ENCODE results near the gene MEIS2.

Gene MEIS2

GRCh38 chr15:36863570-36863969 is 236.8 kb downstream of the MEIS2 start:
- Mint-ChIP-seq H3K27ac (no peak overlapping the region), H3K27me3 (no peaks in the 10 kb centered on the region), H3K4me1 (no peaks in the 10 kb centered on the region), H3K9me3 (no peaks in the 10 kb centered on the region), H3K36me3 (no peaks in the 10 kb centered on the region), H3K4me3 (no peak overlapping the region)
- ATAC-seq, result no peak

- no peak overlapping the region for H3K4me3 Mint-ChIP-seq
- no peaks in the 10 kb centered on the region for H3K27me3 Mint-ChIP-seq
- no peaks in the 10 kb centered on the region for H3K9me3 Mint-ChIP-seq
- H3K4me1 Mint-ChIP-seq, result no peaks in the 10 kb centered on the region
- no peak for ATAC-seq
- no peak overlapping the region for H3K27ac Mint-ChIP-seq
- no peaks in the 10 kb centered on the region for H3K36me3 Mint-ChIP-seq
These were observed 239.6 kb downstream of the MEIS2 start for GRCh38 chr15:36860792-36861191.

DNA sequence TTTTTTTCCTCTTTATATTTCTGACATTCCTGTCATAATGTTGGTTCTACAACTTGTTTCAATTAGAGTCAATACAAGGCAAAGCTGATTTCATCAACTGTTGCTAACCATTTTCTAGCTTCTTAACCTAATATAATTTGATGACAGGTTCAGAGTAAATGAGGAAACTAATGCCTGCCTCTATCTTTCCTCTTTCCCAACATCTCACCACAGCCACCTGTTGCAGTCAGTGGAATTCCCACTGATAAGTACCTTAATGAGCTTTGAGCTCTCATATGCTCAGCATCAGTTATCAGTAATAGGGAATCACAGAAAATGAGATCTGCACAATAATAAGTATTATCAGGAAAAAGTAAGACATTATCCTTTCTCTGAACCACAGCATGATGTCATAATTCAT is 241.9 kb downstream of the MEIS2 start:
- no peak for ATAC-seq
- Mint-ChIP-seq H3K4me3 (no peak overlapping the region), H3K27me3 (no peaks in the 10 kb centered on the region), H3K9me3 (no peaks in the 10 kb centered on the region), H3K36me3 (no peaks in the 10 kb centered on the region), H3K4me1 (no peaks in the 10 kb centered on the region), H3K27ac (no peak overlapping the region)

GRCh38 chr15:36856339-36856973 is 243.9 kb downstream of the MEIS2 start:
- H3K4me1 Mint-ChIP-seq, result no peaks in the 10 kb centered on the region
- no peak overlapping the region for H3K27ac Mint-ChIP-seq
- no peak for ATAC-seq
- no peaks in the 10 kb centered on the region for H3K36me3 Mint-ChIP-seq
- H3K9me3 Mint-ChIP-seq, result peaks cover 2% of the 10 kb centered on the region
- no peaks in the 10 kb centered on the region for H3K27me3 Mint-ChIP-seq
- no peak overlapping the region for H3K4me3 Mint-ChIP-seq

DNA sequence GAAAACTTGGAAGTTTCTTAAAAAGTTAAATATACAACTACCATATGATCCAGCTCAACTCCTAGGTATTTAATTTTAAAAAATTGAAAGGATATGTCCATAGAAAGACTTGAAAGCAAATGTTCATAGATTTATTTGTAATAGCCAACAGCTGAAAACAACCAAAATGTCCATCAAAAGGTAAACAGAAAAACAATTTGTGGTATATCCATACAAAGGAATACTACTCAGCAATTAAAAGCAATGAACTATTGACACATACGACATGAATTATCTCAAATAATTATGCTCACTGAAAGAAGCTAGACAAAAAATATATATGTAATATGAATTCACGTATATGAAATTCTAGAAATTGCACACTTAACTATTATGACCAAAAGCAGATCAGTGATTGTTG is 249.5 kb downstream of the MEIS2 start:
- H3K9me3 Mint-ChIP-seq, result peaks cover 5% of the 10 kb centered on the region
- H3K4me1 Mint-ChIP-seq, result no peaks in the 10 kb centered on the region
- H3K27me3 Mint-ChIP-seq, result no peaks in the 10 kb centered on the region
- no peak overlapping the region for H3K27ac Mint-ChIP-seq
- ATAC-seq, result no peak
- H3K36me3 Mint-ChIP-seq, result no peaks in the 10 kb centered on the region
- H3K4me3 Mint-ChIP-seq, result no peak overlapping the region

- no peaks in the 10 kb centered on the region for H3K4me1 Mint-ChIP-seq
- no peak overlapping the region for H3K27ac Mint-ChIP-seq
These were observed 255.1 kb downstream of the MEIS2 start for GRCh38 chr15:36845270-36845669.

GRCh38 chr15:36844534-36844998 is 255.8 kb downstream of the MEIS2 start:
- Mint-ChIP-seq H3K27ac (no peak overlapping the region), H3K4me1 (no peaks in the 10 kb centered on the region), H3K9me3 (no peaks in the 10 kb centered on the region), H3K27me3 (peaks cover 10% of the 10 kb centered on the region), H3K36me3 (no peaks in the 10 kb centered on the region), H3K4me3 (no peak overlapping the region)
- no peak for ATAC-seq

More at GRCh38 chr15:36845270-36845669, 255.1 kb downstream of the MEIS2 start:
- no peaks in the 10 kb centered on the region for H3K9me3 Mint-ChIP-seq
- peaks cover 10% of the 10 kb centered on the region for H3K27me3 Mint-ChIP-seq
- H3K36me3 Mint-ChIP-seq, result no peaks in the 10 kb centered on the region
- ATAC-seq, result no peak
- H3K4me3 Mint-ChIP-seq, result no peak overlapping the region

GRCh38 chr15:36843822-36844221 is 256.5 kb downstream of the MEIS2 start:
- ATAC-seq, result no peak
- H3K27ac Mint-ChIP-seq, result no peak overlapping the region
- no peak overlapping the region for H3K4me3 Mint-ChIP-seq
- no peaks in the 10 kb centered on the region for H3K4me1 Mint-ChIP-seq
- no peaks in the 10 kb centered on the region for H3K36me3 Mint-ChIP-seq
- no peaks in the 10 kb centered on the region for H3K9me3 Mint-ChIP-seq
- H3K27me3 Mint-ChIP-seq, result peaks cover 10% of the 10 kb centered on the region

GRCh38 chr15:36841193-36841592 is 259.2 kb downstream of the MEIS2 start:
- H3K36me3 Mint-ChIP-seq, result no peaks in the 10 kb centered on the region
- peaks cover 10% of the 10 kb centered on the region for H3K27me3 Mint-ChIP-seq
- no peak overlapping the region for H3K27ac Mint-ChIP-seq
- H3K9me3 Mint-ChIP-seq, result no peaks in the 10 kb centered on the region
- H3K4me3 Mint-ChIP-seq, result no peak overlapping the region
- ATAC-seq, result no peak
- H3K4me1 Mint-ChIP-seq, result no peaks in the 10 kb centered on the region
